K562 (cell line): ENCODE results near the gene RWDD1. TPM values are rescaled to one million over a fixed set of nuclear protein-coding genes. Genes with fewer than 3 reads are reported as not detected.

Source experiments
- ATAC-seq: fragments of 200-7000 bp; cut with Tn5 transposase; 3 replicates; pipeline ENCODE4 v1.9.1; 2020; ENCODE audit warnings: moderate library complexity
- Bru-seq: library from RNA; stranded (reverse); fragments of 400-500 nt; gene quantifications from one replicate; lab custom pipeline; 2021; lab: Mats Ljungman, UMichigan
- BruChase-seq, 2 experiments: library from RNA; stranded (reverse); fragments of 400-500 nt; gene quantifications; one replicate each; lab custom pipeline; 2021; lab: Mats Ljungman, UMichigan
- BruUV-seq: library from RNA; stranded (reverse); fragments of 400-500 nt; replicated peaks from 2 replicates; lab custom pipeline; 2021; lab: Mats Ljungman, UMichigan
- CTCF ChIA-PET: fragments of 300-600 bp; formaldehyde crosslinking; extraction: SDS; loops from one replicate; lab custom pipeline; 2021; ENCODE audit warnings: low intra/inter-chr PET ratio; lab: Yijun Ruan, JAX
- POLR2A ChIA-PET: fragments of 300-600, 350-650 bp; sonication (Branson Sonifier 250); formaldehyde crosslinking; extraction: SDS; loops from one replicate; lab custom pipeline; 2021; ENCODE audit warnings: antibody characterized with exemption, inconsistent platforms; lab: Yijun Ruan, JAX
- DNase-seq, 4 experiments: peaks; one replicate each; pipeline versions ENCODE4 v3.0.0 to v3.0.0-alpha.2; 2011 to 2018; ENCODE audit warnings: low spot score in 3 of 4, mixed read lengths in 3 of 4; ENCODE audit errors: extremely low read depth in 1 of 4
- FAIRE-seq: peaks from 2 replicates; lab custom pipeline; 2011; peaks lifted over from hg19 to GRCh38; lab: Jason Lieb, UNC
- H2AFZ ChIP-seq: 2 replicates; pipeline ENCODE4 v1.6.0; 2011; ENCODE audit warnings: low read depth, low read length, control low read depth, inconsistent platforms
- H3K27ac ChIP-seq: fragments of 200-600 bp; 3 replicates; pipeline ENCODE4 v1.8.0; 2011; ENCODE audit warnings: low read depth, mild to moderate bottlenecking, control low read depth, inconsistent platforms, low read length, moderate library complexity, mixed read lengths; ENCODE audit errors: extremely low read depth
- H3K27me3 ChIP-seq, 2 experiments: fragments of 300-600 bp in 1 of 2; 2 replicates in 1 of 2; 3 replicates in 1 of 2; pipeline versions ENCODE4 v1.6.0 to v1.8.0; 2011; ENCODE audit warnings: inconsistent platforms in 2 of 2, low read length in 2 of 2, mild to moderate bottlenecking in 1 of 2, mixed read lengths in 1 of 2, moderate library complexity in 1 of 2; ENCODE audit not compliant: control insufficient read depth in 2 of 2, insufficient read depth in 2 of 2
- H3K36me3 ChIP-seq: fragments of 300-600 bp; 3 replicates; pipeline ENCODE4 v1.8.0; 2011; ENCODE audit warnings: mild to moderate bottlenecking, low read length, inconsistent platforms; ENCODE audit not compliant: control insufficient read depth, insufficient read depth
- H3K4me1 ChIP-seq, 2 experiments: fragments of 200-600 bp in 1 of 2; replicated peaks in 1 of 2; 2 replicates in 1 of 2; 3 replicates in 1 of 2; pipeline versions ENCODE4 v1.5.1 to v1.8.0; 2011; ENCODE audit warnings: inconsistent platforms in 2 of 2, low read length in 2 of 2, mild to moderate bottlenecking in 1 of 2, mixed read lengths in 1 of 2, moderate library complexity in 1 of 2; ENCODE audit not compliant: control insufficient read depth in 2 of 2, insufficient read depth in 2 of 2
- H3K4me2 ChIP-seq: 2 replicates; pipeline ENCODE4 v1.6.1; 2011; ENCODE audit warnings: low read length, control low read depth, inconsistent platforms, mixed read lengths; ENCODE audit not compliant: insufficient read depth
- H3K4me3 ChIP-seq: fragments of 200-600 bp; sonication (generic), shearing (Covaris generic); 2 replicates; pipeline ENCODE4 v1.5.1; 2016; ENCODE audit warnings: control low read depth, inconsistent platforms
- H3K79me2 ChIP-seq: fragments of 200-600 bp; 3 replicates; pipeline ENCODE4 v1.8.0; 2011; ENCODE audit warnings: low read length, inconsistent platforms; ENCODE audit not compliant: control insufficient read depth, insufficient read depth
- H3K9ac ChIP-seq, 2 experiments: 2 replicates each; pipeline versions ENCODE4 v1.6.0 to v1.6.1; 2011; ENCODE audit warnings: low read depth in 2 of 2, low read length in 2 of 2, control low read depth in 1 of 2, inconsistent platforms in 1 of 2, mild to moderate bottlenecking in 1 of 2, mixed read lengths in 1 of 2; ENCODE audit not compliant: insufficient read depth in 1 of 2
- H3K9me1 ChIP-seq: one replicate; pipeline ENCODE4 v1.6.0; 2011; ENCODE audit warnings: inconsistent platforms, mild to moderate bottlenecking, low read length, moderate library complexity; ENCODE audit not compliant: control insufficient read depth, insufficient read depth
- H3K9me3 ChIP-seq: replicated peaks from 2 replicates; pipeline ENCODE4 v1.5.1; 2011; ENCODE audit warnings: low read depth, low read length, inconsistent platforms; ENCODE audit not compliant: control insufficient read depth, insufficient read depth
- H4K20me1 ChIP-seq: replicated peaks from 2 replicates; pipeline ENCODE4 v1.6.1; 2011; ENCODE audit warnings: low read length, inconsistent platforms, mixed read lengths; ENCODE audit not compliant: control insufficient read depth, insufficient read depth
- BRF1 ChIP-seq: IDR thresholded peaks from 3 replicates; pipeline ENCODE4 v1.6.1; 2011; ENCODE audit warnings: borderline replicate concordance, mild to moderate bottlenecking; ENCODE audit not compliant: insufficient read length; ENCODE audit errors: extremely low read depth
- MITF ChIP-seq: IDR thresholded peaks from 2 replicates; pipeline ENCODE4 v1.6.1; 2014; ENCODE audit warnings: antibody characterized with exemption
- SMARCA4 ChIP-seq: fragments of 450-650 bp; IDR thresholded peaks from 2 replicates; pipeline ENCODE4 v1.6.1; 2016
- WGBS: fragments of 100-300 bp; shearing (Covaris generic); methylation state at CpG from one replicate; pipeline ENCODE4 v1.1.6; 2016; ENCODE audit warnings: low coverage, mixed read lengths; ENCODE audit not compliant: insufficient coverage; ENCODE audit errors: missing lambda C conversion rate; 5-methylcytosine and 5-hydroxymethylcytosine counted together
- in situ Hi-C: fragments of 300-500 bp; cut with MboI; formaldehyde crosslinking; loops from 4 replicates; pipeline ENCODE4 v1.15.0; 2018; ENCODE audit warnings: inconsistent platforms, mixed read lengths
- intact Hi-C: fragments of 100-400 bp; cut with micrococcal nuclease; formaldehyde crosslinking; loops from 2 replicates; pipeline ENCODE4 v1.14.2; 2022
- long read RNA-seq, 3 experiments: library from polyadenylated mRNA in 2 of 3; library from RNA in 1 of 3; unstranded in 2 of 3; stranded (forward) in 1 of 3; transcript quantifications; one replicate each; pipeline ENCODE4 v2.0.0, GENCODE V29; 2019 to 2022
- polyA minus RNA-seq, 3 experiments: library from RNA; depleted of rRNA, polyadenylated mRNA; stranded (reverse); fragments of >200 nt; gene quantifications; 2 replicates each; pipeline ENCODE4 v1.2.3, GENCODE V29; 2011
- polyA plus RNA-seq, 8 experiments: library from polyadenylated mRNA; depleted of rRNA in 4 of 8; stranded (reverse) in 5 of 8; unstranded in 3 of 8; fragments of >200 nt; fragmentation: Nextera tagmentation in 2 of 8; fragmentation: Illumina TruSeq in 1 of 8; extraction: Ambion mirVana in 2 of 8; extraction: Trizol in 1 of 8; gene quantifications; 2 replicates each; pipeline versions ENCODE4 v1.2.1 to v1.2.3, GENCODE V29; 2011 to 2014; ENCODE audit warnings: inconsistent platforms in 1 of 8, missing spikeins in 1 of 8
- total RNA-seq, 7 experiments: library from RNA; depleted of rRNA in 6 of 7; stranded (reverse); fragments of >200 nt in 6 of 7; fragmentation: Illumina TruSeq in 2 of 7; extraction: Trizol in 2 of 7; gene quantifications; 2 replicates each; pipeline versions ENCODE4 v1.2.1 to v1.2.3, GENCODE V29; 2011 to 2021; ENCODE audit warnings: low replicate concordance in 1 of 7

Gene RWDD1, protein sequence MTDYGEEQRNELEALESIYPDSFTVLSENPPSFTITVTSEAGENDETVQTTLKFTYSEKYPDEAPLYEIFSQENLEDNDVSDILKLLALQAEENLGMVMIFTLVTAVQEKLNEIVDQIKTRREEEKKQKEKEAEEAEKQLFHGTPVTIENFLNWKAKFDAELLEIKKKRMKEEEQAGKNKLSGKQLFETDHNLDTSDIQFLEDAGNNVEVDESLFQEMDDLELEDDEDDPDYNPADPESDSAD
- 5.0 and 8.2 TPM in 2 replicates for total RNA-seq (2011; cell fraction: chromatin; rRNA removed; ENCODE audit: low replicate concordance)
- total RNA-seq (2011; cell fraction: nucleolus; rRNA removed) = 1.8 and 2.4 TPM in 2 replicates
- 6.2 and 6.5 TPM in 2 replicates for total RNA-seq (2011; cell fraction: nucleoplasm; rRNA removed)
- total RNA-seq (2014; rRNA removed) (31.9 and 36.2 TPM in 2 replicates), total RNA-seq (2014; rRNA removed; fragmentation: Illumina TruSeq; extraction: Trizol) (63.9 and 72.5 TPM in 2 replicates), total RNA-seq (2015; rRNA removed; fragmentation: Illumina TruSeq; extraction: Trizol) (69.4 and 77.3 TPM in 2 replicates), total RNA-seq (2021) (37.3 and 42.8 TPM in 2 replicates), polyA plus RNA-seq (2011; rRNA removed) (40.4 and 42.9 TPM in 2 replicates), polyA plus RNA-seq (2014; fragmentation: Illumina TruSeq; extraction: Trizol) (64.1 and 89.8 TPM in 2 replicates), polyA plus RNA-seq (2014; fragmentation: Nextera tagmentation; extraction: Ambion mirVana) (10 to 100 TPM; 48.7 to 53.2 TPM), polyA plus RNA-seq (2014; rRNA removed) (44.4 and 48.0 TPM in 2 replicates), polyA minus RNA-seq (2011; rRNA and poly(A)+ RNA removed) (18.0 and 22.8 TPM in 2 replicates), Bru-seq, nascent RNA (percentile 85 among the genes with signal in this experiment), BruChase-seq, experiment 1, labeled RNA remaining after a 2-hour chase (percentile 81 among the genes with signal in this experiment), BruChase-seq, experiment 2, labeled RNA remaining after a 6-hour chase (percentile 78 among the genes with signal in this experiment)
- polyA plus RNA-seq (2011; cell fraction: cytosol; rRNA removed) = 14.8 and 24.2 TPM in 2 replicates
- polyA plus RNA-seq (2011; cell fraction: nucleus; rRNA removed) = 9.8 and 12.7 TPM in 2 replicates
- 35.1 and 39.5 TPM in 2 replicates for polyA plus RNA-seq (2012)
- polyA minus RNA-seq (2011; cell fraction: cytosol; rRNA and poly(A)+ RNA removed) = 8.6 and 9.0 TPM in 2 replicates
- 3.9 and 5.7 TPM in 2 replicates for polyA minus RNA-seq (2011; cell fraction: nucleus; rRNA and poly(A)+ RNA removed)
- long read RNA-seq, experiment 1, full-length matches to known transcripts = 69 of 193 reads
- long read RNA-seq, experiment 1, partial matches to known transcripts = 120 of 193 reads
- long read RNA-seq, experiment 1, other reads (novel, unspliced or antisense) = 4 of 193 reads
- long read RNA-seq, experiment 2, full-length matches to known transcripts = 58 of 77 reads
- long read RNA-seq, experiment 2, partial matches to known transcripts = 9 of 77 reads
- long read RNA-seq, experiment 2, other reads (novel, unspliced or antisense) = 10 of 77 reads
- long read RNA-seq, experiment 3, full-length matches to known transcripts = 13 of 70 reads
- long read RNA-seq, experiment 3, partial matches to known transcripts = 51 of 70 reads
- long read RNA-seq, experiment 3, other reads (novel, unspliced or antisense) = 6 of 70 reads

DNA sequence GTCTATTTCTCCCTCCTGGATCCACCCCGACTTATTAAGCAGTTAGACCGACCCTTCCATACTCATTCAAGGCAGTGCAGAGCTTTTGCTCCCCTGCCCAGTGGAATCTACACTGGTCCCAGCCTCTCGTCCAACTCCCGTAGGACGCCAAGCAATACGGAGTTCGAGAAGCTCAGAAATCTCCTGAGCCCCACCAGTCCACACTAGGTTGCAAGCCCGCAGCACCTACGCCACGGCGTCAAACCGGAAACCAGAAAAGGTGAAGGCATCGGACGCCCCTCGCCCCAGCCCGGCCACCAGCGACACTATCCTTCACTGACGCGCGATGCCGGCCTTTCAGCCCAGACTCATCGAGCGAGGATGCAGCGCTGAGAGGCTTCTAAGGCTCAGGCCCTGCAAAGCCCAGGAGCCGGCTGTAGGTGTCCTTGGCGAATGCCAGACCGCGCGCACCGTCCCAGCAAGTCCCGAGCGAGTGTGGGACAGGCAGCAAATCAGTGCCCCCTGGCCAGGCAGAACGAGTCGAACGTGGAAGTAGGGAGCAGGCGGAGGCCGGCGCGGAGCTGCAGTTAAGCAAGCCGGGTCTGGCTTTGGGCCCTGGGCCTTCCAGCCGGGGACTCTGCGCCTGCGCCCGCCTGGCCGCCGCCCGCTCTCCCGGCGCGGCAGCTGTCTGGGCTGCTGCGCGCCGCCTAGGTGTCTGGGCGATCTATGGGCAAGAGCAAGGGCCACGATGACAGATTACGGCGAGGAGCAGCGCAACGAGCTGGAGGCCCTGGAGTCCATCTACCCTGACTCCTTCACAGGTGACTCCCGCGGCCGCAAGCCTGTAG is at the start of gene RWDD1:
TSS of gene RWDD1 (plus strand) at position 649 of the 827 bp plus-strand sequence. CDS start at position 728, 79 bp downstream.
- Histone ChIP-seq H3K9ac (peak within 1 kb of the TSS; percentile 86 to 97), H3K79me2 (peaks cover 52% of the 10 kb centered on the region), H3K4me1 (peaks cover 0 to 22% of the 10 kb centered on the region in 2 experiments; a peak in 4 of 5 replicates), H3K27me3 (no peaks in the 10 kb centered on the region), H3K9me3 (no peaks in the 10 kb centered on the region), H2AFZ (peak within 1 kb of the TSS; percentile 96), H3K4me3 (peak within 1 kb of the TSS; percentile 82), H3K36me3 (peaks cover 26% of the 10 kb centered on the region; the same call in 2 of the 3 replicates), H3K4me2 (peak within 1 kb of the TSS; percentile 97), H3K27ac (peak within 1 kb of the TSS; percentile 83), H4K20me1 (no peaks in the 10 kb centered on the region), H3K9me1 (no peaks in the 10 kb centered on the region)
- peak; percentile 91 to 99 (median 94) for DNase-seq
- POLR2A ChIA-PET = interaction anchor here (0.6 to 2.5 kb wide), 10 partner anchors 8 to 1609 kb away, joined by 3 to 11 read pairs (median 3); partner anchors contain the start of gene TSPYL1
- CTCF ChIA-PET = no interaction called here
- in situ Hi-C loops = no loop called here
- ATAC-seq = peak; percentile 95
- no TSS peak for BruUV-seq
- FAIRE-seq = peak; percentile 98
- WGBS = under 1% methylated on average over 62 of the region's 62 CpGs
- intact Hi-C loops = loop anchor here (2.0 kb wide), 1 partner anchor 292 kb away; the partner anchor contains the start of gene TSPYL1
- 0 out of 2 replicates have a peak, but pooled peaks have one; percentile 35 for TF ChIP-seq MITF
- TF ChIP-seq SMARCA4 = peak; percentile 76; the same call in 1 of the 2 replicates
- no peak for TF ChIP-seq BRF1
